GM12874 (cell line): ENCODE results near the gene NEUROD1.

Experiments
- CTCF ChIP-seq: IDR thresholded peaks from 2 replicates; pipeline ENCODE4 v1.5.1; 2011; ENCODE audit warnings: low read depth, mild to moderate bottlenecking, control low read depth, low read length, moderate library complexity; ENCODE audit not compliant: insufficient read depth

NEUROD1 gene

GRCh38 chr2:181646415-181646987 is 33.8 kb downstream of the NEUROD1 start:
- no peak for TF ChIP-seq CTCF

- TF ChIP-seq CTCF: no peak
Observed at GRCh38 chr2:181643151-181643550, 37.2 kb downstream of the NEUROD1 start.

GRCh38 chr2:181642086-181642485 is 38.2 kb downstream of the NEUROD1 start:
- no peak for TF ChIP-seq CTCF

- no peak for TF ChIP-seq CTCF
Observed at GRCh38 chr2:181639686-181640085, 40.6 kb downstream of the NEUROD1 start.

- no peak for TF ChIP-seq CTCF
Observed at GRCh38 chr2:181632733-181633401, 47.5 kb downstream of the NEUROD1 start.

GRCh38 chr2:181628590-181629585 is 51.4 kb downstream of the NEUROD1 start:
- TF ChIP-seq CTCF: no peak

- no peak for TF ChIP-seq CTCF
Observed at GRCh38 chr2:181627545-181627944, 52.8 kb downstream of the NEUROD1 start.
